NAMALWA (cell line): ENCODE measurements around the gene KMT2A.

Experiments used
- DNase-seq: peaks from one replicate; pipeline ENCODE4 v3.0.0-alpha.2; 2015; ENCODE audit warnings: low spot score

KMT2A gene

GRCh38 chr11:118533769-118534729 lies 97.8 kb downstream of the KMT2A start:
- DNase-seq, result no peak

GRCh38 chr11:118535261-118535660 lies 99.0 kb downstream of the KMT2A start:
- DNase-seq, result no peak

- DNase-seq, result no peak
Observed at GRCh38 chr11:118536726-118537125, 100.4 kb downstream of the KMT2A start.

- DNase-seq, result no peak
Observed at GRCh38 chr11:118537409-118537980, 101.2 kb downstream of the KMT2A start.

- no peak for DNase-seq
Observed at GRCh38 chr11:118544010-118544646, 107.8 kb downstream of the KMT2A start.

- DNase-seq, result no peak
Observed at GRCh38 chr11:118544647-118545010, 108.3 kb downstream of the KMT2A start.

- DNase-seq, result no peak
Observed at GRCh38 chr11:118545533-118545932, 109.2 kb downstream of the KMT2A start.

- no peak for DNase-seq
Observed at GRCh38 chr11:118547132-118547531, 110.8 kb downstream of the KMT2A start.

- no peak for DNase-seq
Observed at GRCh38 chr11:118552341-118552740, 116.0 kb downstream of the KMT2A start.

- DNase-seq, result no peak
Observed at GRCh38 chr11:118560806-118561205, 124.5 kb downstream of the KMT2A start.

GRCh38 chr11:118565051-118565450 lies 128.8 kb downstream of the KMT2A start:
- DNase-seq, result no peak

GRCh38 chr11:118569670-118570069 lies 133.4 kb downstream of the KMT2A start:
- DNase-seq, result no peak

GRCh38 chr11:118570787-118571186 lies 134.5 kb downstream of the KMT2A start:
- no peak for DNase-seq

GRCh38 chr11:118571701-118572060 lies 135.4 kb downstream of the KMT2A start:
- DNase-seq, result peak; percentile 16

- peak; percentile 88 for DNase-seq
Observed at GRCh38 chr11:118572061-118572980, 136.0 kb downstream of the KMT2A start, which contains the start of gene ARCN1. TSS of gene ARCN1 (plus strand) at chr11:118572409. CDS start at chr11:118572548, 139 bp downstream.

- DNase-seq, result peak; percentile 63
Observed at GRCh38 chr11:118572981-118573550, 136.8 kb downstream of the KMT2A start.

- DNase-seq, result no peak
Observed at GRCh38 chr11:118574636-118575035, 138.3 kb downstream of the KMT2A start.
